Measurements from ENCODE around the gene TRIM15.

GRCh38 chr6:30185846-30186484, 22.6 kb downstream of the TRIM15 start:
- no peak for TF ChIP-seq CTCF (IDR thresholded peaks at IDR 0.05)
- no peak for TF ChIP-seq RELA (CRISPR knock-in tag; IDR thresholded peaks at IDR 0.05; ENCODE audit: borderline replicate concordance)
- TF ChIP-seq KAT7 (CRISPR knock-in tag; IDR thresholded peaks at IDR 0.05; ENCODE audit: borderline replicate concordance) = no peak
- no peak for TF ChIP-seq ATF2 (CRISPR knock-in tag; IDR thresholded peaks at IDR 0.05; ENCODE audit: borderline replicate concordance, low read depth)
